Activated CD8-positive, alpha-beta memory T cell treated with anti-CD3 and anti-CD28 coated beads, Interleukin-2, amount 50 U/mL, for 24 hours (primary cell): ENCODE results near the gene TMEM175.

Experiments used
- DNase-seq: peaks from one replicate; pipeline ENCODE4 v3.0.0-alpha.2; 2020; ENCODE audit errors: extremely low read depth

Gene TMEM175

DNA sequence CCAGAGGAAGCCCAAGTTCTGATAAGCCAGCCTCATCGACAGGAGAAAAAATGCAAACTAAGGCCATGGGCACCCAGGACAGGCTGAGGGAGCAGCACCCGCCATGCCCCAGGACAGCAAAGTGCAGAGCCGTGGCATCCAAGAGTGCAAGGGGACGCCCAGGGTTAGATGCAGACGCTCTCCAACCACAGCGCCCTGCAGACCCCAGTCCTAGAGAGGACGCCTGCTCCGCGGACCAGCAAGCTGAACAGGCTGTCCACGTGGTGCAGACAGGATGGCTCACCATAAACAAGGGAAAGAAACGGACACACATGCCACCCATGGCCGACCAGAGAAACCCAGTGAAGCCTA is 32.7 kb upstream of the TMEM175 start:
- DNase-seq, result no peak

DNA sequence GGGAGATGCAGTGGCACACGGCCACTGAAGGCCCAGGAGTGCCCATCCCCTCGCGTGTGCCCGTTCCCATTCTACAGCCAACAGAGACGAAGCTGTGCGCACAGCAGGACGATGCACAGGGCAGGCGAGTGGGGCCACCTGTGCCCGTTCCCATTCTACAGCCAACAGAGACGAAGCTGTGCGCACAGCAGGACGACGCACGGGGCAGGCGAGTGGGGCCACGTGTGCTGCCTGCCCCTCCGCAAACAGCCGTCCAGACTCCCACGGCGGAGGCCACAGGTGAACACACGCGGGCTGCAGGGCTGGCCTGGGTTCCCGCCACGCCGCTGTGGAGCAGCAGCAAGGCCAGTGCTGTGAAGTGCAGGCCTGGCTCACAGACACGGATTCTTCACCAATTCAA is 32.2 kb upstream of the TMEM175 start:
- DNase-seq, result no peak

DNA sequence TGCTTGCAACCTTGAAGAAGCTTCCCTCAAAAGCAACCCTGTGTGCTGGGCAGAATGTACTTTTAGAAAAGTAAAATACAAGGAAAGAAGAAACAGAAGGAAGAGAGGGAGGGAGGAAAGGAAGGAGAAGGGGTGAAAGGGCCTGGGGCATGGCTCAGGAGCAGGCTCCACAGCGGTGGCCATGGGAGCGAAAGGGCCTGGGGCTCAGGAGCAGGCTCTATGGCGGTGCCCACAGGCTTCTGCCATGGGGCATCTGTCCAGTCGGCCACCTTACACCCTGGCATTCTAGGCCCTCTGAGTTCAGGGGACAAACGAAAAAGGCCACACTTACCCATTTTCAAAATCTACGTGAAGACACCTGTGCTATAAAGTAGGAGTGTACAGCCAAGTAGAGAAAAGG is 31.5 kb upstream of the TMEM175 start:
- no peak for DNase-seq

DNA sequence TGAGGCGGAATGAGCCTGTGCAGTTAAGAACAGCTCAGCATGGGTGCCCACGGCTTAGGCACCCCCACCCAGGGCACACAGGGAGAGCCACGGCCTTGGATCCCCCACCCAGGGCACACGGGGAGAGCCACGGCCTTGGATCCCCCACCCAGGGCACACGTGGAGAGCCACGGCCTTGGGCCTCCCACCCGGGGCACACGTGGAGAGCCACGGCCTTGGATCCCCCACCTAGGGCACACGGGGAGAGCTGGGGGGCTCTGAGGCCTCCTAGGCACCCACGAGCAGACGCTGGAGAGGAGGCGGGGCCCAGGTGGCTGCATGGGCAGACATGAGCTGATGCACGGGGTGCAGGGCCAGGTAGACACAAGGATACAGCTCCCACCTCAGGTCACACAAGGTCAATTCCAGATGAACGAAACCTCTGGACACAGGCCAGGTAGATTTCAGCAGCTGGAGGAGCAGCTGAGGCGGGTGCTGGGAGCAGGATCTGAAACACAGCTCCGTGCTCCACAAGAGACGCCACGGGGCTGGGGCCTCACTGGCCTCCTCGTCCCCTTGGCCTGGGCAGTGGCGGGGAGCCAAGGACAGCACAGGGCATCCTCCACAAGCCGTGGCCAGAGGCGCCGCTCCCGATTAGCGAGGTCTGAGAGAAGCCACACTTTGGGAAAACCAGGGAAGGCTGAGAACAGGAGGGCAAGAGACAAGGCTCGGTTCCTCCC is 30.9 kb upstream of the TMEM175 start:
- no peak for DNase-seq

DNA sequence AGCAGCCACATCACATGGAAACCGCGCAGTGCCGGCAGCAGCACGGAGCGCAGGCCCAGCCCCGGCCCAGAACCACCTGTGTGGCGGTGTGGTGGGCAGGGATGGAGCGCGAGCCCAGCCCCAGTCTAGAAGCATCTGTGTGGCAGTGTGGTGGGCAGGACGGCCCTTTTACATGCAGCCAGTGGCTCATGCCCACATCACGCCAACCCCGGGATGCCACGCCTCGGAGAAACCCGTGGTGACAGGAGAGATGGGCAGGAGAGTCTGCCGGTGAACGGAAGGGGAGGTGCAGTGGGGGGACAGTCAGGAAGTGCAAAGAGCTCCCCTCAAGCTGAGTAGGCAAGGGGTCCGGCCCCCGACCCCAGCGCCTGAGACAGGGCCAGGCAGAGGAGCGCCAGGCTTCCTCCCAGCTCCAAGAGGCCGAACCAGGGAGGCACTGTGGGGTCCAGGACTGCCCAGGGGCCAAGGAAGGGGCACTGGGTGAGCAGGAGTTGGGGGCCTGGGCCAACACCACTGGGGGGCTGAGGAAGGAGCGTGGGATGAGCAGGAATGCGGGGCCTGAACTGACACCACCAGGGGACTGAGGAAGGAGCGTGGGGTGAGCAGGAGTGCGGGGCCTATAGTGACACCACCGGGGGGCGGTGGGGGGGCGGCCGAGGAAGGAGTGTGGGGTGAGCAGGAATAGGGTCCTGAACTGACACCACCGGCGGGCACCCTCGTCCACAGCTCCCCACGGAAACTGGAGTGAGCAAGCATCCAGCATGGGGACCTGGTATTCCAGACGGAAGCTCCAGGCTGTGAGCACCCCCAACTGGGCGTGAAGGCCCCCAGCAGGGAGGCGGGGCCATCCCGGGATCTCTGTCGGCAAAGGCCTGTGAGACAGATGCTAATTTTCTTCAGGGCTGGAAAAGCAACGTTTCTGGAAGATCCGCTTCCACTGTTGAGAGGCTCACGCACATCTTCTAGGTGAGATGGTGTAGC is 28.9 kb upstream of the TMEM175 start:
- DNase-seq, result no peak

DNA sequence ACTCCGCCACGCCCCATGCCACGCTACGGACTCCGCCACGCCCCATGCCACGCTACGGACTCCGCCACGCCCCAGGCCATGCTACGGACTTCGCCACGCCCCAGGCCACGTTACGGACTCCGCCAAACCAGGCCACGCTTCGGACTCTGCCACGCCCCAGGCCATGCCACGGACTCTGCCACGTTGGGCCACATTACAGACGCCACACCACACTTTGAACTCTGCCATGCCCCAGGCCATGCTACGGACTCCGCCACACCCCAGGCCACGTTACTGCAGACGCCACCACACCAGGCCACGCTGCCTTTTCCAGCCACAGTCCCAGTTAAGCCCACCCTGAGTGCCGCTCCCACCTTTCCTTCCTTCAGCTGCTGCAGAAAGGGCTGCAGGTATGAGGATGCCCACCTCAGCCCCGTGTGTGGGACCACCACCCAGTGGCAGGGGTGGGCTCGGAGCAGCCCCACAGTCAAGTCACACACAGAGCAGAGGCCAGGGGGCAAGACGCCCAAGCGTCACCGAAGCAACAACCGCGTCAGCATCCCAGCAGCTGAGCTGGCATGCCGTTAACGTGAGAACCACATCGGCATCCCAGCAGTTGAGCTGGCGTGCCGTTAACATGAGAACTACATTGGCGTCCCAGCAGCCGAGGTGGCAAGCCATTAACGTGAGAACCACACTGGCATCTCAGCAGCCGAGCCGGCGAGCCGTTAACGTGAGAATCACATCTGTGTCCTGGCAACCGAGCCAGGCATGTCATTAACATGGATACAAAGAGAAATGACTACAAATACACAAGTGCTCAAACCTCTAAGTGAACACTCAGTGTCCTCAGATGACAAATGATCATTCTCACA is 26.5 kb upstream of the TMEM175 start:
- DNase-seq, result no peak

DNA sequence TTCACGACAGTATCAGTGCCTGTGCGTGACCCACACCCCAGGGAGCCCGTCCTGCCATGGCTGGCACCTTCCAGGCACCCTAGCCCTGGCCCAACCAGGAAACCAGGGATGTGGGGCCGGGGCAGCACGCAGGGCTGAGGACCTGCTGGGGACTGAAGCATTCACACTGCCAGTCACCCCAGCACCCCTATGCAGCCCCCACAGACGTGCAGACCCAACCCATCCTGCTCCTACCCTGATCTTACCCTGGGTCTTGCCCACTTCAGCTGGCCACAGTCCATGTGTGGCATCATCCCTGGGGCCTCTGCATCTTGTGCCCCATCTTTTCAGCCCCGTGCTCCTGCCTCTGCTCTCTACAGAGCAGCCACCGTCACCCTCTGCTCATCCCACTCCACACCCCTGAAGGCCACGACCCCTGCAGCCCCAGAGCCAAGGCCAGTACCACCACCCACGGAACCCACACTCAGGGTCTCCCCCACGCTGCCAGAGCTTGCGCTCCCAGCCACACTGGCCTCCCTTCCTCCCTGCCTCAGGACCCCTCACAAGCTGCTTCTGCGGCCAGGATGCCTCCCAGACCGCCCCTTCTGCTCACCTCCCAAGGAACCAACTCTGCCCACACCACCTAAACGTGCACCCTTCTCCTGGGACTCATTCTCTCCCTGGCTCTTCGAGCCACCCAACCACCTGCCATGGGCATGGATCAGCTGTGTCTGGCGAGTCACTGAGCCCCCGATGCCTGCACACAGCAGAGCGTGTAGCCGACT is 25.7 kb upstream of the TMEM175 start:
- DNase-seq, result no peak

DNA sequence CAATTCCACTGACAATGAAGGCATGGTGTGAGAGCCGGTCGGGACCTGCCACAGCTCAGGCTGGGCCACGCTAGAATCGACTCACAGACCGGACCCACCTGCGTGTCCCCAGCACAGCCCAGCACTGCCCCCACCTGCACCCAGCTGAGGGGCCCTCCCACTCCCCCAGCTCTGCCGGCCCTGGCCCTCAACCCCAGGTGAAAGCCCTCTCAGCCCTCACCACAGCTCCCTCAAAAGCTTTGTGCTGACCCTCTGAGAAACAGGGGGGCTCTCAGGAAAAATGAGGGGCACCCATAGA is 25.2 kb upstream of the TMEM175 start:
- DNase-seq, result no peak

DNA sequence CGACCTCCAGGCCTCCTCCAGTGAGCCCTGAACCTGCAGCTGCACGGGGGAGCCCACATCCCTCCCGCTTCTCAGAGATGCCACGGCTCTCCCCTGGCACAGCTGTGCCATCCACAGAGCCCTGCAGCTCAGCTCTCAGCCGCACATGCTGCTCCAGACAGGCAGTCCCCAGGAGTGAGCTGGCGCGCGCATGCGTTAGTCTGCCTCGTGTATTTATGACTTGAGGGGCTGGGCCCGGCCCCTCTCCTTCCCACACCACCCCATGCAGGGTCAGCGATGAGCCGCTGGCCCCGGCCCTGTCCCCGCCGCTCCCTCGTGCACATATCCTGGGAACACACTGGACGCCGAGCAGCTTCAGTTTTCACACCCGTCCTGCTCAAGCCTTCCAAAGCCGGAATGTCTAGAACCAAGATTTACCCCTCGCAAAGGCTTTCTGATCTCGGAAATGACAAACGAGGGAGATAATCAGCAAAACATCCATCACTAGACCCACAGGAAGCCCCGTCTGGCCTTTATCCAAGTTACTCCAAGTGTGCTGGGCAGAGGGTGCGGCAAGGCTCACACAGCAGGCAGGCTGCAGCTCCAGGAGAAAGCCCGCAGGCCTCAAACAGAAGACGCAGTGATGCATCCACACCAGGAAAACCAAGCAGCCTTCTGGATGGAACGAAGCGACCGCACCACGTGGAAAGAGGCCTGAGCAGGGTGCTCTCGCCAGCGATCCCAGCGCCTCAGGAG is 24.4 kb upstream of the TMEM175 start:
- no peak for DNase-seq

DNA sequence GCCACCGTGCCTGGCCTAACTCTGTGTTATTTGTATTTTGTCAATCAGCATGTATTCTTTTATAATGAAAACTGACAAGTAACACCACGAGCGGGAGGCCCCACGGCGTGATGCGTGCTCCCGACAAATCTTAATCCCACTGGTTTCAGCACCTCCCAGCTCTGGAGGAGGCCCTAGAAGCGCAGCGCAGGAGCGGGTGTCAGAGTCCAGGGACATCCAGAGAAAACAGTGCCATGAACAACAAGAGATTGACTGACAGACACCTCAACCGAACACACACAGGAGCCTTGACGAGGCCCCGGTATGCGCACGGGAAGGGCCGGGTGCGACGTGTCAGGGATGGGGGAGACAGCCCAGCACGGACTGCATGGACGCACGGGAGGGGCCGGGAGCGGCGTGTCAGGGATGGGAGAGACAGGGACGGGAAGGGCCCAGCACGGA is 23.1 kb upstream of the TMEM175 start:
- no peak for DNase-seq

DNA sequence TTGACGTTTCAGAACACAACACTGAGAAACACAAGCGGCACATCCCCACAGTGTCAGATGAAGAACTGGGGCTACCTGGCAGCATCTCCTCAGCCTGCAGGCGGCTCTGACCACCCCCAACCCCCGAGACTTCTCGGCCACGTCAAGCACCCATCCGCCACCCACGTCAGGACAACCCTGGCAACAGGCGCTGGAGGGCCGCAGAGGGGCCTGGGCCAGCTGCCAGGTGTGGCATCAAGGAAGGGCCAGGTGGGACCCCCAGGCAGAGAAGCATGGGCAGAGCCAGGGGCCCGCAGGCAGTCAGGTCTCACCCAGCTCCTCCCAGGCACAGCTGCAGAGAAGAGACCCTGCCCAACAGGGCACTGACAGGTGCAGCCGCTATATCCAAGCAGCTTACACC is 22.4 kb upstream of the TMEM175 start:
- no peak for DNase-seq

DNA sequence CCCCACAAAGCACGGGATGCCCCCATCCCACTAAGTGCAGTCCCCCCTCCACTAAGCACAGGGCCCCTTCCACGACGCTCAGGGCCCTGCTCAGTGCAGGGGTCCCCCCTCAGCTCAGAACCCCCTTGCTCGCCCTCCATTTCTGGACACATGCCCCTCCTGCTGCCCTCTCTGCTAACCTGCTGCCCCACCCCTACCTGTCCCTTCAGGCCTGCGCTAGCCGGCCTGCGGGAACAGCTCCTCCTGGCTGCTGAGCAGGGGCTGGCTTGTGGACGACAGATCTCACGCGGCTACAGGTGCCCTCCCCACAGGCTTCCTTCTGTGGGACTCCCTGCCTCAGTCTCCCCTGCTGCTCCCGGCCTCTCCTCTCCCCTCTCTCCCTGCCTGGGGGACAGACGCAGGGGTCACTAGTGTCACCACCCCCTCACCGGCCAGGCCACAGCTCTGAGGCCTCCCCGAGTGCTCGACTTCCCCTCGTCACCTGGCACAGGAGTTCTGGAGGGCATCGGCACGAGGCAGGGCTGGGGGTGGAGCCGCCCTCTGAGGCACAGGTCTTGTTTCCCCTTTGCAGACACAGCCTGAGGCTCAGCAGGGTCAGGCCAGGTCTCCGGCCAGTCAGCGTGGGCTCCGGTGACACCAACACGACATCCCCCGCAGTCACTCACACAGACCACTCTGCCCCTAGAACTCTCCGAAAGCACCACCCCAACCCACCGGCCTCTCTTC is 21.7 kb upstream of the TMEM175 start:
- no peak for DNase-seq

DNA sequence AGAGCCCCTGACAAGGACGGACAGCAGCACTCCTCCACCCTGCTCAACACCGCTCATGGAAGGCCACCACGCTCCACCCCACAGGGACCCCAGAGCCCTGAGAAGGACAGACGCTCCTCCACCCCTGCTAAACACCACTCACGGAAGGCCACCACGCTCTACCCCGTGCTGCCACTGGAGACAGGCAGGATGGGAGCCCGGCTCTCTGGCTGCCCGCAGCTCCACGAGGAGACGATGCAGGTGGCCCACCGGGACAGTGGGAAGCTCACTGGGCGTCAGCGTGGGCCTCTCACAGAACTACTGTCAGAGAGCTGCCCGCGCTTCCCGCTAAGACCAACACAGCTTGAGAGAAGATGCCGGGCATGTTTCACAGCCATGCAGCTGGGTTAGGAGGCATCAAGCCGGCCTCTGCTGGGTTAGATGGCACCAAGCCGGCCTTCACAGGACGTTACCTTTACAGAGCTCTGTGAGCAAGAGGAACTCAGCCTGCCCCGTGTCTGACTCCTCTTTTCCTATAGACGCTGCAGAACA is 21.0 kb upstream of the TMEM175 start:
- DNase-seq, result no peak

DNA sequence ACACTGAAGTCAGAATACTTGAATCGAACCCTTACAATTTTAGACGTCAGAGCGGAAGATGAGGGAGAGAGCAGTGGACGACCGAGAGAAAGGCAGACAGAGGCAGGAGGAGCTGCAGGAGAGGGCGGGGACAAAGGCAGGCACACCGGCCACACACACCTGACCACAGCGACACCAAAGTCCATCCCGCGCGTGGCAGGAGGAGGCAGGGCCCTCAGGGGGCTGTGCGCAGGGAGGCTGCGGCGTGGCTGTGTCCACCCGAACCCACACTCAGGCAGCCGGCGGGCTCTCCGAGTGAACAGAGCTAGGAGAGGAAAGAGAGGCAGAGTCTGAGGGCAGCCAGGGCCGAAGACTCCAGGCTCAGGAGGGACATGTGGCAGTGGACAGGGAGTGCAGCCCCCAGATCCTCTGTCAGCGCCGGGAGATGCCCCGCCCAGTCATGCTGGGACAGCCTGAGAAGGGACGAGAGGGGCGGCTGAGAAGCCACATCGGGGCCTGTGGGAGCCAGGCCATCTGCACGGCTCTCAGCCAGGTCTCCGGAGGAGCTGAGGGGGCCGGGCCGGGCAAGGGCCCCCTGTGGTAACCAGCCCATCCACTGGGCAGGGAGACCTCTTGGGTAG is 20.3 kb upstream of the TMEM175 start:
- no peak for DNase-seq

DNA sequence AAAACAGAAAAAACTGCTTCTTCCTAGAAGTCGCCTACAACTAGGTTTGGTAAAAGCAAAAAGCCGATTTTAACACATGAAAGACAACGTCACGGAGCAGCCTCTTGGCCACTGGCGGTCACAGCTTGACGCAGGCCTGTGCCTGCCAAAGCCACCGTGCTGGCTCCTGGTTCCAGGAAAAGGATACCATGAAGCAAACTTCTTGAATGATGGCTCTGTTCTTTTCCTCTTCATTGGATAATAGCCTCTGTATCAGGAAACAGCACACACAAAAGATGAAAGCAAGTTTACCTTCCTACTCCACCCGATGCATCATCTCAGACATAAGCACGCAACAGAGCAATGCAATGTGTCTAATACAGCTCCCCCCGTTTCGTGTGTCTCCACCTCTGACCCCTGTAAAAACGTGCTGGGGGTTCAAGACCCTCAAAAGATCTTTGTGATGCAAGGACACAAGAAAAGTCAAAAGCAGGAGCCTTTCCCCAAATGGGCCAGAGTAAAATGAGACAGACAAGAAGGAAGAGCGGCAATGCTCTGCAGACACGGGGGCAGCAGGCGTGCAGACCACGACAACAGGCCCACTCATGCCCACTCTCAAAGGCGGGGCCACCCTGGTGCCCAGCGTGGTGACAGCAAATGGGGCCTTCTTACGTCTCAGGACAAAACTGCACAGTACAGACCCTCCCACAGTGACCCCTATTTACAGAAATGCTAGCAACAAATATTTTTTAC is 19.5 kb upstream of the TMEM175 start:
- DNase-seq, result no peak

DNA sequence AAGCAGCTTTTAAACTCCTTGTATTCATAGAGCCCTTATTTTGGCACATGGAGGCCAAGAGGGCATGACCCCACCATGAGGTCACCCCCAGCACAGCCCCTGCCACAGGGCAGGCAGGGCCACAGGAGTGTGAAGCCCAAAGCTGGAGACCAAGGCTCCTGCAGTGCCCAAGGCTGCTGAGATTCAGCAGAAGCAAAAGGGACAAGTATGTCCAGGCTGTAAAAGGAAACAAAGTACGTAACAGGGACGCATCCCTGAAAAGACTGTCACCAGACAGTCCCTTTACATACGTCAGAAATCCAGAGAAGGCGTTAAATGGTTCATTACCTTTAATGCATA is 19.0 kb upstream of the TMEM175 start:
- no peak for DNase-seq

DNA sequence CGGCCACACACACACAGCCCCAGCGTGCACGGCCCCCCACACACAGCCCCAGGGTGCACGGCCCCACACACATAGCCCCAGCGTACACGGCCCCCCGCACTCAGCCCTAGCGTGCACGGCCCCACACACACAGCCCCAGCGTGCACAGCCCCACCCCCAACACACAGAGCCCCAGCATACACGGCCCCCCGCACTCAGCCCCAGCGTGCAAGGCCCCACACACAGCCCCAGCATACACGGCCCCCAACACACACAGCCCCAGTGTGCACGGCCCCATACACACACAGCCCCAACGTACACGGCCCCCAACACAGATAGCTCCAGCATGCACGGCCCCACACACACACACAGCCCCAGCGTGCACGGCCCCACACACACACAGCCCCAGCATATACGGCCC is 17.7 kb upstream of the TMEM175 start:
- DNase-seq, result no peak

DNA sequence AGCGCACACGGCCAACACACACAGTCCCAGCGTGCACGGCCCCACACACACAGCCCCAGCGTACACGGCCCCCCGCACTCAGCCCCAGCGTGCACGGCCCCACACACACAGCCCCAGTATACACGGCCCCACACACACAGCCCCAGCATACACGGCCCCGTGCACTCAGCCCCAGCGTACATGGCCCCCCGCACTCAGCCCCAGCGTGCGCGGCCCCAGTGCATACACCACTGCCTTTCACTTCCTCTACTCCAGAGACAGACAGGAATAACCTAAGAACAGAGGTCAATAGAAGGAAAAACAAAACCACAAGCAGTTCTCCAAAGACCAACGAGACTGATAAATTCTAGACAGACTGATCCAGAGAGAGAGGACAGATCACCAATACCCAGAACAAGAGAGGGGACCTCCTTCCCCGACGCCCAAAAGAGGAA is 17.2 kb upstream of the TMEM175 start:
- DNase-seq, result no peak

DNA sequence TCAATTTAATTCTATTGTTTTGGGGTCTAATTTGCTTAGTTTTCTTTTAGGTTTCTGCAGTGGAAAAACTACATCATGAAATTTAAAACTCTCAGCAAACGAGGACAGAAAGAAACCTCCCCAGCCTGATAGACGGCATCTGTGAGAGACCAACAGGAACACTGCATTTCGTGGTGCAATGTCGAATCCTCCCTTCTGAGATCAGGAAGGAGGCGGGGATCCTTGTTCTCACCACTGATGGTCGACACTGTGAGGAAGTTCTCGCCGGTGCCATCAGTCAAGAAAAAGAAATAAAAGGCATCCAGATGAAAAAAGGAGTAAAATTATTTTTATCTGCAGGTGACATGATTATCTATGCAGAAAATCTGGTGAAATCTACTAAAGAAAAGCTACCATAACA is 16.7 kb upstream of the TMEM175 start:
- no peak for DNase-seq
